ENCODE results near the gene CSTF2T. TPM values are rescaled to one million over a fixed set of nuclear protein-coding genes. Genes with fewer than 3 reads are reported as not detected.

The CSTF2T gene
- total and polyA plus RNA-seq, 2 donors (not counting 3 experiments of a cell fraction or from before 2014, with no cell fraction given), result 4.8 to 19.8 TPM

DNA sequence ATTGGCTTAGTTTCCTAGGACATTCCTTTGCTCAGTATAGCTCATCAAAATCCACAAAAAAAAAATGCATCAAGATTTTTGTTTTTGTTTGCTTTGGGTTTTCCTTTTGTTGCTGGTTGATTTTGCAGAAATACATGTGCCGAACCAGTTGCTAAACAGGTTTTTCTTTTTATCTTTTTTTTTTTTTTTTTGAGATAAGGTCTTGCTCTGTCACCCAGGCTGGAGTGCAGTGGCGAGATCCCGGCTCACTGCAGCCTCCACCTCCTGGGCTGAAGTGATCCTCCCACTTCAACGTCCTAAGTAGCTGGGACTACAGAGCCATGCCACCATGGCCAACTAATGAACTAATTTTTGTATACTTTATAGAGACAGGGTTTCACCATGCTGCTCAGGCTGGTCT, 8.3 kb downstream of the CSTF2T start:
- no TSS peak for BruUV-seq (replicated peaks)
- Histone ChIP-seq H3K9me3 (replicated peaks; ENCODE audit: control insufficient read depth, insufficient read depth, low read length) (no peaks in the 10 kb centered on the region), H3K4me1 (ENCODE audit: control insufficient read depth, extremely low read depth, insufficient read depth, low read length) (peaks cover 5% of the 10 kb centered on the region), H3K27ac (ENCODE audit: insufficient read depth, low read depth, low read length) (no peak overlapping the region), H3K27me3 (ENCODE audit: control insufficient read depth in 2 of 2, insufficient read depth in 2 of 2, low read length in 2 of 2) (no peaks in the 10 kb centered on the region), H3K4me2 (ENCODE audit: insufficient read depth, low read length) (no peak overlapping the region), H3K4me3 (replicated peaks in 1 of 3; ENCODE audit: insufficient read depth in 1 of 3, low read depth in 1 of 3, low read length in 3 of 3) (no peak overlapping the region), H3K9ac (replicated peaks; ENCODE audit: extremely low read depth, insufficient read depth, low read length) (no peak overlapping the region), H3K36me3 (ENCODE audit: control insufficient read depth in 2 of 2, extremely low read depth in 1 of 2, insufficient read depth in 2 of 2, low read length in 2 of 2) (no peaks in the 10 kb centered on the region), H4K20me1 (replicated peaks; ENCODE audit: control insufficient read depth, extremely low read depth, insufficient read depth, low read length) (no peaks in the 10 kb centered on the region), H2AFZ (ENCODE audit: low read depth, low read length) (no peak overlapping the region), H3K9me1 (replicated peaks; ENCODE audit: control insufficient read depth, extremely low read depth, insufficient read depth, low read length) (no peaks in the 10 kb centered on the region), H3K79me2 (ENCODE audit: control insufficient read depth, insufficient read depth, low read length) (no peaks in the 10 kb centered on the region)
- CTCF ChIA-PET, result interaction anchor here (0.6 to 1.2 kb wide), 4 partner anchors 9 to 564 kb away, joined by 3 to 6 read pairs (median 4); no protein-coding TSS in a partner anchor
- dilution Hi-C loops (cut with MboI; ENCODE audit: extremely low pct_ligation_motif_present, low sequenced_read_pairs) (no loop called here), intact Hi-C loops (cut with micrococcal nuclease) (loop anchor here (10.0 kb wide), 1 partner anchor 626 kb away; no protein-coding TSS in a partner anchor)
- no peak for TF ChIP-seq POLR2A (IDR thresholded peaks at IDR 0.05; ENCODE audit: low read depth, low read length)
- TF ChIP-seq FOS (IDR thresholded peaks at IDR 0.05; ENCODE audit: borderline replicate concordance, insufficient read depth, low read length), result no peak
- TF ChIP-seq, protein P1, sequence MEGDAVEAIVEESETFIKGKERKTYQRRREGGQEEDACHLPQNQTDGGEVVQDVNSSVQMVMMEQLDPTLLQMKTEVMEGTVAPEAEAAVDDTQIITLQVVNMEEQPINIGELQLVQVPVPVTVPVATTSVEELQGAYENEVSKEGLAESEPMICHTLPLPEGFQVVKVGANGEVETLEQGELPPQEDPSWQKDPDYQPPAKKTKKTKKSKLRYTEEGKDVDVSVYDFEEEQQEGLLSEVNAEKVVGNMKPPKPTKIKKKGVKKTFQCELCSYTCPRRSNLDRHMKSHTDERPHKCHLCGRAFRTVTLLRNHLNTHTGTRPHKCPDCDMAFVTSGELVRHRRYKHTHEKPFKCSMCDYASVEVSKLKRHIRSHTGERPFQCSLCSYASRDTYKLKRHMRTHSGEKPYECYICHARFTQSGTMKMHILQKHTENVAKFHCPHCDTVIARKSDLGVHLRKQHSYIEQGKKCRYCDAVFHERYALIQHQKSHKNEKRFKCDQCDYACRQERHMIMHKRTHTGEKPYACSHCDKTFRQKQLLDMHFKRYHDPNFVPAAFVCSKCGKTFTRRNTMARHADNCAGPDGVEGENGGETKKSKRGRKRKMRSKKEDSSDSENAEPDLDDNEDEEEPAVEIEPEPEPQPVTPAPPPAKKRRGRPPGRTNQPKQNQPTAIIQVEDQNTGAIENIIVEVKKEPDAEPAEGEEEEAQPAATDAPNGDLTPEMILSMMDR (IDR thresholded peaks at IDR 0.05; ENCODE audit: extremely low read depth in 1 of 2, insufficient read depth in 1 of 2, low read depth in 1 of 2, low read length in 2 of 2), result no peak
- no peak for TF ChIP-seq EZH2 (IDR thresholded peaks at IDR 0.05; ENCODE audit: borderline replicate concordance, low read depth, low read length, severe bottlenecking)
- TF ChIP-seq GATA2 (IDR thresholded peaks at IDR 0.05; ENCODE audit: insufficient read depth, insufficient read length, low read depth, low read length), result no peak
- no peak for TF ChIP-seq POLR2AphosphoS5 (IDR thresholded peaks at IDR 0.05; ENCODE audit: insufficient read depth, low read depth, low read length)
- TF ChIP-seq, protein P2, sequence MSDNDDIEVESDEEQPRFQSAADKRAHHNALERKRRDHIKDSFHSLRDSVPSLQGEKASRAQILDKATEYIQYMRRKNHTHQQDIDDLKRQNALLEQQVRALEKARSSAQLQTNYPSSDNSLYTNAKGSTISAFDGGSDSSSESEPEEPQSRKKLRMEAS (IDR thresholded peaks at IDR 0.05; ENCODE audit: insufficient read depth, insufficient read length), result no peak
- no peak for TF ChIP-seq MYC (IDR thresholded peaks at IDR 0.05; ENCODE audit: low read depth, low read length)
- no peak for TF ChIP-seq JUN (IDR thresholded peaks at IDR 0.05; ENCODE audit: borderline replicate concordance, insufficient read depth, insufficient read length, low read depth)
- DNase-seq (ENCODE audit: low read depth, low spot score) (no peak), FAIRE-seq (no peak)
- POLR2A ChIA-PET, result interaction anchor here (0.7 kb wide), 1 partner anchor 217 kb away, joined by 3 read pairs; no protein-coding TSS in a partner anchor

Measured in endothelial cell of umbilical vein (primary cell).